ENCODE results near the gene FYCO1. TPM values are rescaled to one million over a fixed set of nuclear protein-coding genes. Genes with fewer than 3 reads are reported as not detected.

FYCO1 gene
- total and polyA plus RNA-seq, 2 of the 13 experiments (the other 11 are each of a cell fraction or from before 2014, with no cell fraction given), result 2.7 to 4.2 TPM

DNA sequence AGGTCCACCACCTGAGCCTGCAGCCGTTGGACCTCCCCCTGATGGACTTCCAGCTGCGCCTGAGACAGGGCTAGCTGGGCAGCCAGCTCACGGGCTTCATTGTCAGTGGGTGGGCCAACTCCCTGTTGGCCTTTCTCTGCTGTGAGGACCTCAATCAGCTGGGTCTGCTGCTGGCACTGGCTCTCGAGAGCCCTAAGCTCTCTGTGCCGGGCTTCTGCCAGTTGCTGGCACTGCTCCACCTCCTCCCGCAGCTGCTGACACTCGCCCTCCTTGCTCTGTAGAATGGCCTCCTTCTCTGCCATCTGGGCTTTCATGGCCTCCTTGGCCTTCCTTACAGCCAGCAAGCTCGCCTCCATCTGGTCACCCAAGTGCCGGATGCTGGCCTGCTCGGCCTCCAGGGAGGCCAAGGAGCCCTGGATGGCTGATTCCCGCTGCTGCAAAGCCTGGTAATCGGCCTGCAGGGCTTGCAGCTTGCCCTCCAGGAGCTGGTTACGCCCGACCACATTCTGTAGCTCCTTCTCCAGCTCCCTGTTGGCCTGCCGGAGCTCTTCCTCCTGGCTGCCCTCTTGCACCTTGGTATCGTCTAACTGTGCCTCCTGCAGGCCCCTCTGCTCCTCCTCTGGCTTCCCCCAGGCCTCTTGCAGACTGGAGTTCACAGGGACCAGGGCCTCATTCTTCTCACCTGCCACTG is 28.5 kb downstream of the FYCO1 start:
- no peaks in the 10 kb centered on the region for H3K27me3 ChIP-seq (ENCODE audit: control insufficient read depth in 1 of 2, insufficient read depth in 2 of 2, low read length in 2 of 2)
- no peaks in the 10 kb centered on the region for H3K79me2 ChIP-seq (ENCODE audit: insufficient read depth, low read length)
- BruUV-seq (replicated peaks), result TSS peak; percentile 40
- peaks cover 36 to 70% of the 10 kb centered on the region in 2 experiments for H3K36me3 ChIP-seq (replicated peaks in 1 of 2; ENCODE audit: control insufficient read depth in 1 of 2, insufficient read depth in 2 of 2, low read length in 2 of 2)
- DNase-seq (ENCODE audit: low spot score), result no peak
- H3K9me3 ChIP-seq (ENCODE audit: low read length), result no peaks in the 10 kb centered on the region
- no peak for FAIRE-seq
- ChIA-PET CTCF (ENCODE audit: low intra/inter-chr PET ratio, low total read pairs) (no interaction called here), POLR2A (no interaction called here)
- in situ Hi-C loops (cut with HindIII; ENCODE audit: extremely low pct_ligation_motif_present, low pct_unique_long_range_greater_than_20kb) (no loop called here), intact Hi-C loops (cut with micrococcal nuclease; ENCODE audit: unreplicated experiment) (no loop called here)
- no peak overlapping the region for H3K27ac ChIP-seq (ENCODE audit: extremely low read length, insufficient read depth, low read length)
- no peak overlapping the region for H3K4me3 ChIP-seq (replicated peaks in 1 of 3; ENCODE audit: insufficient read depth in 1 of 3, low read depth in 2 of 3, low read length in 3 of 3)
- 85% methylated on average over 8 of the region's 16 CpGs for WGBS (ENCODE audit: low lambda C conversion rate)
- no peak overlapping the region for H3K9ac ChIP-seq (ENCODE audit: insufficient read depth, low read depth, low read length)
- H3K4me1 ChIP-seq (ENCODE audit: insufficient read depth, low read length), result no peaks in the 10 kb centered on the region
- TF ChIP-seq GFI1 (CRISPR knock-in tag; IDR thresholded peaks at IDR 0.05; ENCODE audit: borderline replicate concordance), result no peak
- TF ChIP-seq, protein P1, sequence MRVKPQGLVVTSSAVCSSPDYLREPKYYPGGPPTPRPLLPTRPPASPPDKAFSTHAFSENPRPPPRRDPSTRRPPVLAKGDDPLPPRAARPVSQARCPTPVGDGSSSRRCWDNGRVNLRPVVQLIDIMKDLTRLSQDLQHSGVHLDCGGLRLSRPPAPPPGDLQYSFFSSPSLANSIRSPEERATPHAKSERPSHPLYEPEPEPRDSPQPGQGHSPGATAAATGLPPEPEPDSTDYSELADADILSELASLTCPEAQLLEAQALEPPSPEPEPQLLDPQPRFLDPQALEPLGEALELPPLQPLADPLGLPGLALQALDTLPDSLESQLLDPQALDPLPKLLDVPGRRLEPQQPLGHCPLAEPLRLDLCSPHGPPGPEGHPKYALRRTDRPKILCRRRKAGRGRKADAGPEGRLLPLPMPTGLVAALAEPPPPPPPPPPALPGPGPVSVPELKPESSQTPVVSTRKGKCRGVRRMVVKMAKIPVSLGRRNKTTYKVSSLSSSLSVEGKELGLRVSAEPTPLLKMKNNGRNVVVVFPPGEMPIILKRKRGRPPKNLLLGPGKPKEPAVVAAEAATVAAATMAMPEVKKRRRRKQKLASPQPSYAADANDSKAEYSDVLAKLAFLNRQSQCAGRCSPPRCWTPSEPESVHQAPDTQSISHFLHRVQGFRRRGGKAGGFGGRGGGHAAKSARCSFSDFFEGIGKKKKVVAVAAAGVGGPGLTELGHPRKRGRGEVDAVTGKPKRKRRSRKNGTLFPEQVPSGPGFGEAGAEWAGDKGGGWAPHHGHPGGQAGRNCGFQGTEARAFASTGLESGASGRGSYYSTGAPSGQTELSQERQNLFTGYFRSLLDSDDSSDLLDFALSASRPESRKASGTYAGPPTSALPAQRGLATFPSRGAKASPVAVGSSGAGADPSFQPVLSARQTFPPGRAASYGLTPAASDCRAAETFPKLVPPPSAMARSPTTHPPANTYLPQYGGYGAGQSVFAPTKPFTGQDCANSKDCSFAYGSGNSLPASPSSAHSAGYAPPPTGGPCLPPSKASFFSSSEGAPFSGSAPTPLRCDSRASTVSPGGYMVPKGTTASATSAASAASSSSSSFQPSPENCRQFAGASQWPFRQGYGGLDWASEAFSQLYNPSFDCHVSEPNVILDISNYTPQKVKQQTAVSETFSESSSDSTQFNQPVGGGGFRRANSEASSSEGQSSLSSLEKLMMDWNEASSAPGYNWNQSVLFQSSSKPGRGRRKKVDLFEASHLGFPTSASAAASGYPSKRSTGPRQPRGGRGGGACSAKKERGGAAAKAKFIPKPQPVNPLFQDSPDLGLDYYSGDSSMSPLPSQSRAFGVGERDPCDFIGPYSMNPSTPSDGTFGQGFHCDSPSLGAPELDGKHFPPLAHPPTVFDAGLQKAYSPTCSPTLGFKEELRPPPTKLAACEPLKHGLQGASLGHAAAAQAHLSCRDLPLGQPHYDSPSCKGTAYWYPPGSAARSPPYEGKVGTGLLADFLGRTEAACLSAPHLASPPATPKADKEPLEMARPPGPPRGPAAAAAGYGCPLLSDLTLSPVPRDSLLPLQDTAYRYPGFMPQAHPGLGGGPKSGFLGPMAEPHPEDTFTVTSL (CRISPR knock-in tag; IDR thresholded peaks at IDR 0.05; ENCODE audit: borderline replicate concordance), result no peak
- TF ChIP-seq, protein P2, sequence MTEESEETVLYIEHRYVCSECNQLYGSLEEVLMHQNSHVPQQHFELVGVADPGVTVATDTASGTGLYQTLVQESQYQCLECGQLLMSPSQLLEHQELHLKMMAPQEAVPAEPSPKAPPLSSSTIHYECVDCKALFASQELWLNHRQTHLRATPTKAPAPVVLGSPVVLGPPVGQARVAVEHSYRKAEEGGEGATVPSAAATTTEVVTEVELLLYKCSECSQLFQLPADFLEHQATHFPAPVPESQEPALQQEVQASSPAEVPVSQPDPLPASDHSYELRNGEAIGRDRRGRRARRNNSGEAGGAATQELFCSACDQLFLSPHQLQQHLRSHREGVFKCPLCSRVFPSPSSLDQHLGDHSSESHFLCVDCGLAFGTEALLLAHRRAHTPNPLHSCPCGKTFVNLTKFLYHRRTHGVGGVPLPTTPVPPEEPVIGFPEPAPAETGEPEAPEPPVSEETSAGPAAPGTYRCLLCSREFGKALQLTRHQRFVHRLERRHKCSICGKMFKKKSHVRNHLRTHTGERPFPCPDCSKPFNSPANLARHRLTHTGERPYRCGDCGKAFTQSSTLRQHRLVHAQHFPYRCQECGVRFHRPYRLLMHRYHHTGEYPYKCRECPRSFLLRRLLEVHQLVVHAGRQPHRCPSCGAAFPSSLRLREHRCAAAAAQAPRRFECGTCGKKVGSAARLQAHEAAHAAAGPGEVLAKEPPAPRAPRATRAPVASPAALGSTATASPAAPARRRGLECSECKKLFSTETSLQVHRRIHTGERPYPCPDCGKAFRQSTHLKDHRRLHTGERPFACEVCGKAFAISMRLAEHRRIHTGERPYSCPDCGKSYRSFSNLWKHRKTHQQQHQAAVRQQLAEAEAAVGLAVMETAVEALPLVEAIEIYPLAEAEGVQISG (CRISPR knock-in tag; IDR thresholded peaks at IDR 0.05), result no peak
- no peak for TF ChIP-seq SPEN (CRISPR knock-in tag; IDR thresholded peaks at IDR 0.05; ENCODE audit: low read depth)
- TF ChIP-seq ZNF3 (CRISPR knock-in tag; IDR thresholded peaks at IDR 0.05), result no peak
- TF ChIP-seq ASH2L (IDR thresholded peaks at IDR 0.05; ENCODE audit: insufficient read length, low read depth, low read length), result no peak
- no peak overlapping the region for H2AFZ ChIP-seq (ENCODE audit: low read length)
- no peak overlapping the region for H3K4me2 ChIP-seq (ENCODE audit: low read depth, low read length)
- ATAC-seq, result no peak
- no peaks in the 10 kb centered on the region; the same call in 1 of the 2 replicates for H4K20me1 ChIP-seq (ENCODE audit: insufficient read depth, low read length)

All from HepG2 (cell line).